ENCODE results near the gene AAGAB. TPM values are rescaled to one million over a fixed set of nuclear protein-coding genes. Genes with fewer than 3 reads are reported as not detected.

Gene AAGAB
- total RNA-seq, 1 experiment from 2014 or later, result 52.0 TPM

DNA sequence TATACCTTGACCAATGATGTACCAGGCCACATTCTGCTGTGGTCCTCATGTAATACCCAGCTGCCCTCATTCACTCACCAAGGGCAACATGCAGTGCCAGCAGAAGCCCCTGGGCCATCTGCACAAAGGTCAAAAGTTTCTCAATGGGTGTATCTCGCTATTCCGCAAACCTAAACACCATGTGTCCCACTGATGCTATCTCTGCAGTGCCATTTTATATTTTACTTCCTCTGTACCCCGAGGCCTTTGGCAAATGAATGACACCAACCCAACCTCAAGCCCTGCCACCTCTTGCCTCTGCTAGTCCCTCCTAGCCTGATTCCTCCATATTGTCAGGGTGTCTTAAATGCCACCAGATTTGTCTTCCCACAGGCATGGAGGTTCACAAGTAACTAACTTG, 59.2 kb downstream of the AAGAB start:
- Histone ChIP-seq H3K27me3 (ENCODE audit: insufficient read depth, low read length) (no peaks in the 10 kb centered on the region), H3K9me3 (ENCODE audit: control insufficient read depth in 1 of 2, insufficient read depth in 1 of 2, low read depth in 1 of 2, low read length in 2 of 2) (no peaks in the 10 kb centered on the region), H3K4me1 (ENCODE audit: control insufficient read depth in 1 of 2, insufficient read depth in 2 of 2, low read length in 2 of 2) (no peaks in the 10 kb centered on the region), H4K20me1 (ENCODE audit: insufficient read depth) (no peaks in the 10 kb centered on the region), H3K4me3 (replicated peaks in 1 of 2; ENCODE audit: low read depth in 1 of 2, low read length in 2 of 2) (no peak overlapping the region), H3K27ac (ENCODE audit: low read depth, low read length) (no peak overlapping the region), H2AFZ (ENCODE audit: low read depth, low read length, poor library complexity, severe bottlenecking) (no peak overlapping the region), H3K9me2 (ENCODE audit: insufficient read depth) (no peaks in the 10 kb centered on the region), H3K4me2 (ENCODE audit: low read length) (no peak overlapping the region), H3K9ac (ENCODE audit: low read length) (no peak overlapping the region), H3K36me3 (ENCODE audit: control insufficient read depth in 1 of 2, insufficient read depth in 2 of 2, low read length in 2 of 2) (peaks cover 7 to 25% of the 10 kb centered on the region in 2 experiments; a peak in 3 of 4 replicates), H3K79me2 (ENCODE audit: insufficient read depth, low read length) (no peaks in the 10 kb centered on the region)
- BruUV-seq (replicated peaks), result no TSS peak
- TF ChIP-seq, protein P1, sequence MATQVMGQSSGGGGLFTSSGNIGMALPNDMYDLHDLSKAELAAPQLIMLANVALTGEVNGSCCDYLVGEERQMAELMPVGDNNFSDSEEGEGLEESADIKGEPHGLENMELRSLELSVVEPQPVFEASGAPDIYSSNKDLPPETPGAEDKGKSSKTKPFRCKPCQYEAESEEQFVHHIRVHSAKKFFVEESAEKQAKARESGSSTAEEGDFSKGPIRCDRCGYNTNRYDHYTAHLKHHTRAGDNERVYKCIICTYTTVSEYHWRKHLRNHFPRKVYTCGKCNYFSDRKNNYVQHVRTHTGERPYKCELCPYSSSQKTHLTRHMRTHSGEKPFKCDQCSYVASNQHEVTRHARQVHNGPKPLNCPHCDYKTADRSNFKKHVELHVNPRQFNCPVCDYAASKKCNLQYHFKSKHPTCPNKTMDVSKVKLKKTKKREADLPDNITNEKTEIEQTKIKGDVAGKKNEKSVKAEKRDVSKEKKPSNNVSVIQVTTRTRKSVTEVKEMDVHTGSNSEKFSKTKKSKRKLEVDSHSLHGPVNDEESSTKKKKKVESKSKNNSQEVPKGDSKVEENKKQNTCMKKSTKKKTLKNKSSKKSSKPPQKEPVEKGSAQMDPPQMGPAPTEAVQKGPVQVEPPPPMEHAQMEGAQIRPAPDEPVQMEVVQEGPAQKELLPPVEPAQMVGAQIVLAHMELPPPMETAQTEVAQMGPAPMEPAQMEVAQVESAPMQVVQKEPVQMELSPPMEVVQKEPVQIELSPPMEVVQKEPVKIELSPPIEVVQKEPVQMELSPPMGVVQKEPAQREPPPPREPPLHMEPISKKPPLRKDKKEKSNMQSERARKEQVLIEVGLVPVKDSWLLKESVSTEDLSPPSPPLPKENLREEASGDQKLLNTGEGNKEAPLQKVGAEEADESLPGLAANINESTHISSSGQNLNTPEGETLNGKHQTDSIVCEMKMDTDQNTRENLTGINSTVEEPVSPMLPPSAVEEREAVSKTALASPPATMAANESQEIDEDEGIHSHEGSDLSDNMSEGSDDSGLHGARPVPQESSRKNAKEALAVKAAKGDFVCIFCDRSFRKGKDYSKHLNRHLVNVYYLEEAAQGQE (IDR thresholded peaks at IDR 0.05; ENCODE audit: low read depth), result no peak
- no peak for TF ChIP-seq EZH2 (IDR thresholded peaks at IDR 0.05)
- TF ChIP-seq YY1 (IDR thresholded peaks at IDR 0.05; ENCODE audit: extremely low read depth, insufficient replicate concordance, low read depth, low read length), result no peak
- TF ChIP-seq CBX3 (IDR thresholded peaks at IDR 0.05; ENCODE audit: low read depth), result no peak
- TF ChIP-seq, protein P2, sequence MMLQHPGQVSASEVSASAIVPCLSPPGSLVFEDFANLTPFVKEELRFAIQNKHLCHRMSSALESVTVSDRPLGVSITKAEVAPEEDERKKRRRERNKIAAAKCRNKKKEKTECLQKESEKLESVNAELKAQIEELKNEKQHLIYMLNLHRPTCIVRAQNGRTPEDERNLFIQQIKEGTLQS (IDR thresholded peaks at IDR 0.05), result no peak
- no peak for TF ChIP-seq ZFX (IDR thresholded peaks at IDR 0.05)
- TF ChIP-seq, protein P3, sequence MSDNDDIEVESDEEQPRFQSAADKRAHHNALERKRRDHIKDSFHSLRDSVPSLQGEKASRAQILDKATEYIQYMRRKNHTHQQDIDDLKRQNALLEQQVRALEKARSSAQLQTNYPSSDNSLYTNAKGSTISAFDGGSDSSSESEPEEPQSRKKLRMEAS (IDR thresholded peaks at IDR 0.05), result no peak
- TF ChIP-seq ZNF274 (IDR thresholded peaks at IDR 0.05; ENCODE audit: low read depth, low read length), result no peak
- no peak for TF ChIP-seq ELF1 (IDR thresholded peaks at IDR 0.05; ENCODE audit: borderline replicate concordance, low read depth)
- no peak for TF ChIP-seq EGR1 (IDR thresholded peaks at IDR 0.05; ENCODE audit: low read depth)
- intact Hi-C loops (cut with micrococcal nuclease), result no loop called here
- CTCF ChIA-PET, result interaction anchor here (1.3 kb wide), 1 partner anchor 249 kb away, joined by 3 read pairs; no protein-coding TSS in a partner anchor
- DNase-seq (ENCODE audit: low read depth, low spot score), result no peak
- RAD21 ChIA-PET (ENCODE audit: low non-redundant PET in 1 of 2, low total read pairs in 2 of 2, uncharacterized antibody in 2 of 2, unreplicated experiment in 2 of 2), result no interaction called here
- no peak for ATAC-seq
- POLR2A ChIA-PET, result no interaction called here

Measured in HCT116 (cell line).